ENCODE results near the gene DGLUCY.
"Not testable (repeated sequence)": the region's sequence is repeated elsewhere in the genome, so short reads cannot be mapped to it uniquely, and the experiment has no call there.

The DGLUCY gene

DNA sequence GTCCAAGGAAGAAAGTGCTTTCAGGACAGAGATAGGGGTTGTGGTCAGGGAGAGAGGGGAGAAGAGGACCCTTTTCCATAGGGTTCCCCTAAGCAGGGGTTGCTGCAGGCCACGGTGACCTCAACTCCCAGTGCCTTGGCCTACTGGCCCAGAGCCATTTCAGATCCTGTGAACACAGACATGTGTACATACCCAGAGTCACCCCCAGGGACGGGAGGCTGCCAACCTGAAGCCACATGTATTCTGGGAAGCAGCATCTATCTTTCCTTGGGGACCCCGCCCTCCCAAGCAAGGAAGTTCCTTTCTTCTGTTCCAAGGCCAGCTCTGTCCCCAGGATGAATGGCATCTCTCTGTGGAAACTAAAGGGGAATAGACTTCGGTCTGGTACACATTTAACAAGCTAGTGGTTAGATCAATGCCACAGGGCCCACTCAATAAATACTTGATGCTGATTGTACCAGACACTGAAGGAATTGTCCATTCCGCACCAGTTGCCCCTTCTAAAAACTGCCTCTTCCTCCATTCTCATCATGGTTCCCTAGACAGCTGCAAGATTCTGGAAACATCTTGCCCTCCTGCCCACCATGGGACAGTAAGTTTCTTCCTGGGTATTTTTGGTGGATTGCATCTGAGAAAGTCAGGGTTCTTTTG is 25.2 kb upstream of the DGLUCY start:
- no peak overlapping the region for H3K4me3 ChIP-seq (replicated peaks; ENCODE audit: low read depth, low read length)
- TF ChIP-seq, protein P1, sequence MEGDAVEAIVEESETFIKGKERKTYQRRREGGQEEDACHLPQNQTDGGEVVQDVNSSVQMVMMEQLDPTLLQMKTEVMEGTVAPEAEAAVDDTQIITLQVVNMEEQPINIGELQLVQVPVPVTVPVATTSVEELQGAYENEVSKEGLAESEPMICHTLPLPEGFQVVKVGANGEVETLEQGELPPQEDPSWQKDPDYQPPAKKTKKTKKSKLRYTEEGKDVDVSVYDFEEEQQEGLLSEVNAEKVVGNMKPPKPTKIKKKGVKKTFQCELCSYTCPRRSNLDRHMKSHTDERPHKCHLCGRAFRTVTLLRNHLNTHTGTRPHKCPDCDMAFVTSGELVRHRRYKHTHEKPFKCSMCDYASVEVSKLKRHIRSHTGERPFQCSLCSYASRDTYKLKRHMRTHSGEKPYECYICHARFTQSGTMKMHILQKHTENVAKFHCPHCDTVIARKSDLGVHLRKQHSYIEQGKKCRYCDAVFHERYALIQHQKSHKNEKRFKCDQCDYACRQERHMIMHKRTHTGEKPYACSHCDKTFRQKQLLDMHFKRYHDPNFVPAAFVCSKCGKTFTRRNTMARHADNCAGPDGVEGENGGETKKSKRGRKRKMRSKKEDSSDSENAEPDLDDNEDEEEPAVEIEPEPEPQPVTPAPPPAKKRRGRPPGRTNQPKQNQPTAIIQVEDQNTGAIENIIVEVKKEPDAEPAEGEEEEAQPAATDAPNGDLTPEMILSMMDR (IDR thresholded peaks at IDR 0.05; ENCODE audit: insufficient read depth, low read length, poor library complexity, severe bottlenecking), result no peak
- no peaks in the 10 kb centered on the region for H3K36me3 ChIP-seq (ENCODE audit: control insufficient read depth, insufficient read depth, low read length)
- DNase-seq (ENCODE audit: extremely low read depth, insufficient read length), result no peak
- H3K27me3 ChIP-seq (replicated peaks; ENCODE audit: control insufficient read depth, insufficient read depth, low read length), result no peaks in the 10 kb centered on the region

DNA sequence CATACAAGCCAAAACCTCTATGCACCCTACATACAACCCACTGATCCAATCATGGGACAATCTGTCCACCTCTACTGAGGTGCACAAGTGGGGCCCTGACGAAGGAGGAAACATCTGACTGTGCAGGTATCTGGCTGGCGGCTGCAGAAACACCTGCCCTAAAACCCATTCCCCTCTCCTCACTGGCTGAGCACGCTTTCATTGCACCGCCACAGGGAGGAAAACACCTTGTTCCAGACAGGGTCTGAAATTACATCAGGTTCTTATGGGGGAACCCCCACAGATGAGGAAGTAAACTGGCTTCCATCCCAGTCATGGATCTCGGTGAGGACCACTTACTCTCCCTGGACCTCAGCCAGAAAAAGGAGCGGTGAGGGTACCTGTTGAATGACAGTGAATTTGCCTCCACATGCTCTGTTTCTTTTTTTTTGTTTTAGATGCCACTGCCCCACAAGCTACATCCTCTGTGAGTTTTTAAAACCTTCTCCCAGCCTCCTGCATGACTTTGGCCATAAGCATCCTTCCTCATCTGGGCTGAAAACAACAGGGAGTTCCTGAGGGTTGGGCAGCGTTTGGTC is 23.8 kb upstream of the DGLUCY start:
- no peaks in the 10 kb centered on the region for H3K27me3 ChIP-seq (replicated peaks; ENCODE audit: control insufficient read depth, insufficient read depth, low read length)
- H3K4me3 ChIP-seq (replicated peaks; ENCODE audit: low read depth, low read length), result no peak overlapping the region
- no peak for DNase-seq (ENCODE audit: extremely low read depth, insufficient read length)
- H3K36me3 ChIP-seq (ENCODE audit: control insufficient read depth, insufficient read depth, low read length), result no peaks in the 10 kb centered on the region
- TF ChIP-seq, protein P1 (IDR thresholded peaks at IDR 0.05; ENCODE audit: insufficient read depth, low read length, poor library complexity, severe bottlenecking), result no peak

DNA sequence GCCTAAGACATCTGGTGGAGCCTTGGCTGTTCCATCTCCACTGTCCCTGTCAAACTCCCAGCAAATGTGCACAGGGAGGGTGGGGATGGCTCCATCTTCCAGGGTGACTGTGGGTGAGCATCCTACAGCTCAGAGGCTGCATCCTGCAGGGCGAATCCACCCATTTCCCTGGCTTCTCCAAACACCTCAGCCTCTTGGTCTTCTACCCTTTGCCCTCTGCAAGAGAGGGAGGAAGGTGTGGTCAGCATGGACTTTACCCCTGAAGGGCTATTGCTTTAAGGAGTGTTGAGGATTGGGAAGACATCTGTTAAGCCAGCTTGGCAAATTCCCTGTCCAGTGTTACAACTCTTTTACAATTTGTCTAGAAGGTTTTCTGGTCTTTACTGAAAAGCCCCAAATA is 23.1 kb upstream of the DGLUCY start:
- TF ChIP-seq, protein P1 (IDR thresholded peaks at IDR 0.05; ENCODE audit: insufficient read depth, low read length, poor library complexity, severe bottlenecking), result no peak
- no peak overlapping the region for H3K4me3 ChIP-seq (replicated peaks; ENCODE audit: low read depth, low read length)
- H3K36me3 ChIP-seq (ENCODE audit: control insufficient read depth, insufficient read depth, low read length), result no peaks in the 10 kb centered on the region
- H3K27me3 ChIP-seq (replicated peaks; ENCODE audit: control insufficient read depth, insufficient read depth, low read length), result no peaks in the 10 kb centered on the region
- no peak for DNase-seq (ENCODE audit: extremely low read depth, insufficient read length)

DNA sequence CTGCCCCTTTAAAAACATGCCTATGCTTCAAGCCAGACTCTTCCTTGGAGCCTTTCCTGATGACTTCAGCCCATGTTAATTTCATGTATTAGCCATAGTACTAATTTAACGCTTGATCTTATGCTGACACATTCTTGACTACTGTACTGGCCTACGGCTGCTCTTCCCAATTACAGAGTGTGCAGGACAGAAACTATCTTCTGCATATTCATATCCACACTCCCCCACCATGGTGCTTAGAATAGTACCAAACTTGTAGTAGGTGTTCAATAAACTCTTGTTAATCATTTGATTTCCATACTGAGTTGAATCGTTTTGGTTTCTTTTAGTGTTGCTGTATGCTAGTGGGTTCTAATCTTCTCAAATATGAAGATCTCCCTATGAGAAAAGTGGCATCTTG is 21.8 kb upstream of the DGLUCY start:
- TF ChIP-seq, protein P1 (IDR thresholded peaks at IDR 0.05; ENCODE audit: insufficient read depth, low read length, poor library complexity, severe bottlenecking), result no peak

DNA sequence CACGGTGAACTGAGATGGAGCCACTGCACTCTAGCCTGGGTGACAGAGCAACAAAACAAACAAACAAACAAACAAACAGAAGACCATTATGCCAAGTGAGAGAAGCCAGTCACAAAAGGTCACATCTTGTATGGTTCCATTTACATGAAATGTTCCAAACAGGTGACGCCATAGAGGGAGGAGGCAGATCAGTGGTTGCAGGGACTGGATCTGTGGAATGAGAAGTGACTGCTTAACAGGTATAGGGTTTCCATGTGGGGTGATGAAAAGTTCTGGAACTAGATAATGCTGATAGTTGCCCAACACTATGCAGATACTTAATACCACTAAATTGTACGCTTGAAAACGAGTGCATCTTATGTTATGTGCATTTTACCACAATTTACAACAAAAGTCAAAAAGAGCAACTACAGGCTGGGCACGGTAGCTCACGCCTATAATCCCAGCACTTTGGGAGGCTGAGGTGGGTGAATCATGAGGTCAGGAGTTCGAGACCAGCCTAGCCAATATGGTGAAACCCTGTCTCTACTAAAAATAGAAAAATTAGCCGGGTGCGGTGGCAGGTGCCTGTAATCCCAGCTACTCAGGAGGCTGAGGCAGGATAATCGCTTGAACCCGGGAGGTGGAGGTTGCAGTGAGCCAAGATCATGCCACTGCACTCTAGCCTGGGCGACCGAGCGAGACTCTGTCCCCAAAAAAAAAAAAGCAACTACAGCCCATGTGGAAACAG is 20.0 kb upstream of the DGLUCY start:
- not testable (repeated sequence) for H3K36me3 ChIP-seq (ENCODE audit: control insufficient read depth, insufficient read depth, low read length); H3K27me3 ChIP-seq (replicated peaks; ENCODE audit: control insufficient read depth, insufficient read depth, low read length); DNase-seq (ENCODE audit: extremely low read depth, insufficient read length); H3K4me3 ChIP-seq (replicated peaks; ENCODE audit: low read depth, low read length)

More for the DNA sequence above, 21.8 kb upstream of the DGLUCY start:
- no peak for DNase-seq (ENCODE audit: extremely low read depth, insufficient read length)
- H3K36me3 ChIP-seq (ENCODE audit: control insufficient read depth, insufficient read depth, low read length), result no peaks in the 10 kb centered on the region
- H3K4me3 ChIP-seq (replicated peaks; ENCODE audit: low read depth, low read length), result no peak overlapping the region
- no peaks in the 10 kb centered on the region for H3K27me3 ChIP-seq (replicated peaks; ENCODE audit: control insufficient read depth, insufficient read depth, low read length)

DNA sequence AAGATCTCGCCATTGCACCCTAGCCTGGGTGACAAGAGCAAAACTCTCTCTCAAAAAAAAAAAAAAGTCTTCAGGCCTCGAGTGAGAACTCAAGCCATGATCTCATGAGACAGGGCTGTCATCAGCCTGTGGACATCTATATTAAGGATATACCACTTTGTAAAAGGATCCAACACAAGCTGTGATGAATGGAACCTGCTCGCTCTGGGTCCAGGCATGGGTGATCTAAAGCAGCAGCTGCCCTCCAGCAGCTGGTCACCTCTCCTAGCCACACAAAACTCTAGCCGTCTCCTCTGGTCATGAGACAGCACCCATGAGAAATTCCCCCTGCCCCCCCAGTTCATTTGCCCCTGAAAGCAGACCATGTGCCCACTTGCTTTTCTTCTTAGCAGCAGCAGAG is 19.1 kb upstream of the DGLUCY start:
- TF ChIP-seq, protein P1 (IDR thresholded peaks at IDR 0.05; ENCODE audit: insufficient read depth, low read length, poor library complexity, severe bottlenecking), result no peak
- H3K27me3 ChIP-seq (replicated peaks; ENCODE audit: control insufficient read depth, insufficient read depth, low read length), result no peaks in the 10 kb centered on the region
- no peak overlapping the region for H3K4me3 ChIP-seq (replicated peaks; ENCODE audit: low read depth, low read length)
- no peaks in the 10 kb centered on the region for H3K36me3 ChIP-seq (ENCODE audit: control insufficient read depth, insufficient read depth, low read length)
- no peak for DNase-seq (ENCODE audit: extremely low read depth, insufficient read length)

Measured in GM06990 (cell line).